Heart left ventricle (tissue), 13 donors: ENCODE data around the gene SGPL1.

ENCODE experiments used
- POLR2A ChIP-seq, 2 donors: fragments of 450-650 bp; IDR thresholded peaks; one replicate each; pipeline ENCODE4 v1.6.1; 2017; ENCODE audit warnings: antibody characterized with exemption in 2 of 2, mild to moderate bottlenecking in 2 of 2, moderate library complexity in 2 of 2
- TF ChIP-seq, protein P1 (sequence below), 12 donors: fragments of 200-600 bp; sonication (generic) in 4 of 12; IDR thresholded peaks; one replicate each; pipeline versions ENCODE4 v1.5.0 to v1.8.0; 2018 to 2022; ENCODE audit warnings: antibody characterized with exemption in 12 of 12, mild to moderate bottlenecking in 5 of 12
- donor health status: ischemic (EF 13 %, LVEDD 7.1; RV severe dilation, severe dysfunction).
- donor health status: DM: no; HTN: yes; CAD: no.
- donor health status: DM: no; HTN: no; CAD: no.
- donor health status: ischemic (EF 25% LVEDD 6.9; RV normal size, moderate dysfunction).
- donor health status: ischemic (EF 25% LVEDD 5.7; RV mildly dilated, moderate dysfunction).
- donor health status: ischemic (EF 35%, LVEDD 5.7; RV mildly dilated, moderate dysfunction).
- donor health status: nonischemic (EF 11% LVEDD 7.7; RV severe dilation, severe dysfunction).
- donor health status: DM: yes; HTN: yes; CAD: no.
- donor health status: PGD.
- donor health status: ischemic (EF 29% LVEDD 5.4; RV normal size, mild dysfunction).
- donor health status: nonischemic (EF 23%, LVEDD 6.1; RV moderate dilation, normal function).

DNA sequence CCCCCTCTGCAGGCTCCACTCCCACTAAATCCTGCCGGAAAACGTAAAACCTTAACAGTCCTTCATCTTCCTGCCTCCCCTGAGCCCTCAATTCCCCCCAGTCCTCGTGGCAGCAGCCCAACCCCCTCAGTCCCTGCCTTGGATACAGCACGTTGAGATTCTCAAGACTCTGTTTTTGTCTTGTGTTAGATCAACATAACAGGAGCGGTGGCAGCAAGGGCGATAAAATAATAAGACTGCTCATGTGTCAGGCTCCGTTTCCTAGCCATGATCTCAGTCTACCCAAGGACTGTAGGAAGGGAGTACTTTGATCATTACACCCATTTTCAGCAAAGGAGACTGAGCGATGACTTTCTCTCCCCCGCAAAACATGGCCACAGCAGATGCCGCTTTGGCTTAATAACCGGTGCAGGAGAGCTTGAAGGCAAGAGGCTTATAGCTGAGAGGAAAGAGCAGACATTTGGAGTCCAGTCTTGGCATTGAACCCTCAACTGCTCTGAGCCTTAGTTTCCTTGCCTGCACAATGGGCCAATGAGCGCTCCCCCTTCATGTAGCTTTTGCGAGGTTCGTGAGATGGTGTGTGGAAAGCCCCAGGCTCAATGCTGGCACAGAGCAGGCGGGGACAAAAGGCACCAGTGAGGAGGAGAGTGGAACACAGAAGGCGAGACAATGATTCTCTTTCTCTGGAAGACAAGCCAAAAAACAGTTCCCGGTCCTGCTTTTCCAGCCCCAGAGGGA, 114.7 kb downstream of the SGPL1 start:
- TF ChIP-seq, protein P1, sequence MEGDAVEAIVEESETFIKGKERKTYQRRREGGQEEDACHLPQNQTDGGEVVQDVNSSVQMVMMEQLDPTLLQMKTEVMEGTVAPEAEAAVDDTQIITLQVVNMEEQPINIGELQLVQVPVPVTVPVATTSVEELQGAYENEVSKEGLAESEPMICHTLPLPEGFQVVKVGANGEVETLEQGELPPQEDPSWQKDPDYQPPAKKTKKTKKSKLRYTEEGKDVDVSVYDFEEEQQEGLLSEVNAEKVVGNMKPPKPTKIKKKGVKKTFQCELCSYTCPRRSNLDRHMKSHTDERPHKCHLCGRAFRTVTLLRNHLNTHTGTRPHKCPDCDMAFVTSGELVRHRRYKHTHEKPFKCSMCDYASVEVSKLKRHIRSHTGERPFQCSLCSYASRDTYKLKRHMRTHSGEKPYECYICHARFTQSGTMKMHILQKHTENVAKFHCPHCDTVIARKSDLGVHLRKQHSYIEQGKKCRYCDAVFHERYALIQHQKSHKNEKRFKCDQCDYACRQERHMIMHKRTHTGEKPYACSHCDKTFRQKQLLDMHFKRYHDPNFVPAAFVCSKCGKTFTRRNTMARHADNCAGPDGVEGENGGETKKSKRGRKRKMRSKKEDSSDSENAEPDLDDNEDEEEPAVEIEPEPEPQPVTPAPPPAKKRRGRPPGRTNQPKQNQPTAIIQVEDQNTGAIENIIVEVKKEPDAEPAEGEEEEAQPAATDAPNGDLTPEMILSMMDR (IDR thresholded peaks at IDR 0.05) = no peak
- TF ChIP-seq POLR2A (IDR thresholded peaks at IDR 0.05) = no peak
